ENCODE results near the gene TMEM109.

The TMEM109 gene, protein sequence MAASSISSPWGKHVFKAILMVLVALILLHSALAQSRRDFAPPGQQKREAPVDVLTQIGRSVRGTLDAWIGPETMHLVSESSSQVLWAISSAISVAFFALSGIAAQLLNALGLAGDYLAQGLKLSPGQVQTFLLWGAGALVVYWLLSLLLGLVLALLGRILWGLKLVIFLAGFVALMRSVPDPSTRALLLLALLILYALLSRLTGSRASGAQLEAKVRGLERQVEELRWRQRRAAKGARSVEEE

DNA sequence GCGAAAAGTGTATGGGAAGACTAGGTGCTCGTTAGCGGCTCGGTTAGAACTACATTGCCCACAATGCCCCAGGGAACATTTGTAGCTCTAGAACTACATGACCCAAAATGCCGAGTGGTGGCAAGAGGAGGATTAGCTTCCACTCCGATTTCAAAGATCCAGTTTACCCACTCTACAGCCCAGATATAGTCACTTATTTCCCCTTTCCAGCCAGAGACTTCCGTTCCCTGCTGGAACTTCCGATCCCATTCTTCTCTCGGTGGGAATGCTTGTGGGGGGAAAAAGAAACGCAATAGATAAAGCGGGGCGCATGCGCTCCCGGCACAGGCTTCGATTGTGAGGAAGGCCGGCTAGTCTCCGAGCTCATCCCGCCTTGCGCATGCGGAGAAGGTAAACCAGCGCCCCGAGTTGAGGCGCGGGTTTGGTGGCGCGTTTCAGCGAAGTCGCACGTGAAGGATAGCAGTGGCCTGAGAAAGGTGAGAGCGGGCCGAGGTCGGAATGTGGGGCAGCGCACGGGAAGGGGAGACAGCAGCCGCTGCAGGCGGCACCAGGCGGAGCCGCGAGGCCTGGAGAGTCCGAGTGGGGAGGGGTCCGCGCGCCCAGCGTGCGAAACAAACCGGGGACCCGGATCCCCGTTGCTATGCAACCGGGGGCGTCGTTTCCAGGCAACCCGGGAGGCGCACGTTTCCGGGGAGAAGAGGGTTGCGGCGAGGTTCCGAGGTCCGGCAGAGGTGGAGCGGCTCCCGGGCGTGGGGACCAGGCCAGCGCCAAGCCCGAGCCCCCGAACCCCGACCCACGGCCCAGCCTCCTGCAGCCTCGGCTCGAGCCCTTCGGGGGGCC, at the start of gene TMEM109:
TSS of gene TMEM109 (plus strand) at position 366 of the 840 bp plus-strand sequence. CDS start 5,536 bp downstream, outside the sequence.
- peak within 1 kb of the TSS; percentile 66 for H3K4me2 ChIP-seq
- H3K4me3 ChIP-seq (IDR thresholded peaks at IDR 0.05; ENCODE audit: insufficient read depth, low read depth, low read length), result no peak within 1 kb of the TSS
- TF ChIP-seq, protein P1, sequence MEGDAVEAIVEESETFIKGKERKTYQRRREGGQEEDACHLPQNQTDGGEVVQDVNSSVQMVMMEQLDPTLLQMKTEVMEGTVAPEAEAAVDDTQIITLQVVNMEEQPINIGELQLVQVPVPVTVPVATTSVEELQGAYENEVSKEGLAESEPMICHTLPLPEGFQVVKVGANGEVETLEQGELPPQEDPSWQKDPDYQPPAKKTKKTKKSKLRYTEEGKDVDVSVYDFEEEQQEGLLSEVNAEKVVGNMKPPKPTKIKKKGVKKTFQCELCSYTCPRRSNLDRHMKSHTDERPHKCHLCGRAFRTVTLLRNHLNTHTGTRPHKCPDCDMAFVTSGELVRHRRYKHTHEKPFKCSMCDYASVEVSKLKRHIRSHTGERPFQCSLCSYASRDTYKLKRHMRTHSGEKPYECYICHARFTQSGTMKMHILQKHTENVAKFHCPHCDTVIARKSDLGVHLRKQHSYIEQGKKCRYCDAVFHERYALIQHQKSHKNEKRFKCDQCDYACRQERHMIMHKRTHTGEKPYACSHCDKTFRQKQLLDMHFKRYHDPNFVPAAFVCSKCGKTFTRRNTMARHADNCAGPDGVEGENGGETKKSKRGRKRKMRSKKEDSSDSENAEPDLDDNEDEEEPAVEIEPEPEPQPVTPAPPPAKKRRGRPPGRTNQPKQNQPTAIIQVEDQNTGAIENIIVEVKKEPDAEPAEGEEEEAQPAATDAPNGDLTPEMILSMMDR (conservative IDR thresholded peaks at IDR 0.05; ENCODE audit: low read depth, low read length), result no peak
- H4K20me1 ChIP-seq (ENCODE audit: insufficient read depth), result peaks cover 4% of the 10 kb centered on the region; the same call in 1 of the 2 replicates
- no peaks in the 10 kb centered on the region for H3K36me3 ChIP-seq (ENCODE audit: insufficient read depth)
- peak within 1 kb of the TSS; percentile 74 for H3K9ac ChIP-seq
- peak within 1 kb of the TSS; percentile 81 for H2AFZ ChIP-seq (ENCODE audit: low read depth)
- peaks cover 42% of the 10 kb centered on the region for H3K79me2 ChIP-seq (ENCODE audit: insufficient read depth, low read depth)
- H3K27me3 ChIP-seq (ENCODE audit: insufficient read depth, low read depth), result no peaks in the 10 kb centered on the region
- peaks cover 71% of the 10 kb centered on the region for H3K4me1 ChIP-seq (ENCODE audit: low read depth, poor library complexity, severe bottlenecking)
- H3K27ac ChIP-seq, result peak within 1 kb of the TSS; percentile 68

DNA sequence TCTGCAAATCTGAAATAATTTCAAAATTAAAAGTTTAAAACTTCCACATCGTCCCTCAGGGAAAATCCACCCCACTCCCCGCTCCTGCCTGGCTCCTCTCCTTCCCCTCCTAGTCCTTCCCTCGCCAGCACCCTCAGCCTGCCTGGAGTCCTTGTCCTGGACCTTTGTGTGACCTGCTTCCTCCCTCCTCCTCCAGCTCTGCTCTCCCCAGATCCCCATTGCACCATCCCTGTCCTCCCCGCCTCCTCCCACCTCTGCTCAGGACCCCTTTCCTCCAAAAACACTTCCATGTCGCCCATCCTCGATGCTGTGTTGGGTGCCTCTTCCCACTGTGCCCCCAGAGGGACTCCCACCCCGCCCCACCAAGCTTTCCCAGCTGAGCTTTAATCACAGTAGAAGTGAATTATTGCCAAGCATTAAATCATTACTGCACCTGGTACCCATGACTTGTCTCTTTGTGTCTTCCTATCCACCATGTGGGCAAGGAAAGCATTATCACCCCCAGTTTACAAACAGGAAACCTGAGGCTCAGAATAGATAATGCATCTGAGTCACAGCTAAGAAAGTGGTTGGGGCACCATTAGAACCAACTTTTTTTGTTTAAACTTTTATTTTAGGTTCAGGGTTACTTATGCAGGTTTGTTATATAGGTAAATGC, 49.0 kb upstream of the TMEM109 start:
- Histone ChIP-seq H3K4me1 (ENCODE audit: low read depth, poor library complexity, severe bottlenecking) (peaks cover 5% of the 10 kb centered on the region), H3K79me2 (ENCODE audit: insufficient read depth, low read depth) (no peaks in the 10 kb centered on the region), H3K27ac (no peak overlapping the region), H2AFZ (ENCODE audit: low read depth) (no peak overlapping the region), H3K4me2 (no peak overlapping the region), H3K27me3 (ENCODE audit: insufficient read depth, low read depth) (no peaks in the 10 kb centered on the region), H3K9ac (no peak overlapping the region), H4K20me1 (ENCODE audit: insufficient read depth) (no peaks in the 10 kb centered on the region), H3K4me3 (IDR thresholded peaks at IDR 0.05; ENCODE audit: insufficient read depth, low read depth, low read length) (no peak overlapping the region), H3K36me3 (ENCODE audit: insufficient read depth) (no peaks in the 10 kb centered on the region)
- TF ChIP-seq, protein P1 (conservative IDR thresholded peaks at IDR 0.05; ENCODE audit: low read depth, low read length), result no peak

DNA sequence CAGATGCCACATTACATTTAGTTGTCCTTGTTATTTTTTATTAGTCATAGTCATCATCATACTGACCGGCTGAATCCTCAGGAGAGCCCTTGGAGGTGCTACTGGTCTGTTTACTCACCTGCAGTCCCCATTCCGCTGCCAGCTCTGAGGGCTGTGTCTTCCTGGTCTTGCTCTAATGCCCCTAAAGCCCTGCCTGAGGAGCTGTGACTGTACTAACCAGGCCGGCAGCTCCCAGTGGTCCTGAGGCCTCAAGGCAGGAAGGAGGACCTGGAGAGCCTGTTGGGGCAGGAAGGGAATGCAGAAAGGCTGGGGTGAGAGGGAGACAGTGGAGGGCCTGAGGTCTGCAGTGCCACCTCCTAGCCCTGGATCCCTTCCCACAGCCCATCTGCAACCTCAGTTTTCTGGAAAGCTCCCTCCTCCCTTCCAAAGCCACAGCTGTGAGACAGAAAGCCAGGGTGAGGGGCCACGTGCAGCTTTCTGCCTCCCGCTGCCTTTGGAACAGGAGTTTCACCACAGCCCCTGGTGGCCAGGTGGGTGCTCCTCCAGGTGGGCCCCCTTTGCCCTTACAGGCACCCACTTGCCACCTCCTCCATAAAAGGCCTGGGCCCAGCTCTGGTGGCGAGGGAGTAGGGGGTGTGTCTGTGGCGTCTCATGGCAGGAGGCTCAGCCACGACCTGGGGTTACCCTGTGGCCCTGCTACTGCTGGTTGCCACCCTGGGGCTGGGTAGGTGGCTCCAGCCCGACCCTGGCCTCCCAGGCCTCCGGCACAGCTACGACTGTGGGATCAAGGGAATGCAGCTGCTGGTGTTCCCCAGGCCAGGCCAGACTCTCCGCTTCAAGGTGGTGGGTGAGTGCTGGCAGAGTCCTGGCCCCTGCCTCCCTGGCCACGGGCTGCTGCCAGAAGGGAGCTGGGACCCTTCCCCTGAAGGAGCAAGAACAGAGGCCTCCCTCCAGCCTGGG, 46.8 kb upstream of the TMEM109 start, which contains the start of gene ZP1:
TSS of gene ZP1 (plus strand) at position 632 of the 960 bp plus-strand sequence. CDS start at position 652, 20 bp downstream.
- H3K27ac ChIP-seq, result no peak within 1 kb of the TSS
- H3K4me3 ChIP-seq (IDR thresholded peaks at IDR 0.05; ENCODE audit: insufficient read depth, low read depth, low read length), result no peak within 1 kb of the TSS
- H3K4me2 ChIP-seq, result no peak within 1 kb of the TSS
- no peaks in the 10 kb centered on the region for H3K36me3 ChIP-seq (ENCODE audit: insufficient read depth)
- H3K79me2 ChIP-seq (ENCODE audit: insufficient read depth, low read depth), result no peaks in the 10 kb centered on the region
- H3K27me3 ChIP-seq (ENCODE audit: insufficient read depth, low read depth), result no peaks in the 10 kb centered on the region
- no peak within 1 kb of the TSS for H3K9ac ChIP-seq
- no peak within 1 kb of the TSS for H2AFZ ChIP-seq (ENCODE audit: low read depth)
- H4K20me1 ChIP-seq (ENCODE audit: insufficient read depth), result no peaks in the 10 kb centered on the region
- TF ChIP-seq, protein P1 (conservative IDR thresholded peaks at IDR 0.05; ENCODE audit: low read depth, low read length), result no peak
- peaks cover 27% of the 10 kb centered on the region for H3K4me1 ChIP-seq (ENCODE audit: low read depth, poor library complexity, severe bottlenecking)

All from KMS-11 (cell line).